Measurements from ENCODE around the gene KRTAP4-1. TPM values are rescaled to one million over a fixed set of nuclear protein-coding genes. Genes with fewer than 3 reads are reported as not detected.

KRTAP4-1 gene
- polyA plus RNA-seq, 1 donor (not counting 4 experiments of a cell fraction or from before 2014, with no cell fraction given): not detected

DNA sequence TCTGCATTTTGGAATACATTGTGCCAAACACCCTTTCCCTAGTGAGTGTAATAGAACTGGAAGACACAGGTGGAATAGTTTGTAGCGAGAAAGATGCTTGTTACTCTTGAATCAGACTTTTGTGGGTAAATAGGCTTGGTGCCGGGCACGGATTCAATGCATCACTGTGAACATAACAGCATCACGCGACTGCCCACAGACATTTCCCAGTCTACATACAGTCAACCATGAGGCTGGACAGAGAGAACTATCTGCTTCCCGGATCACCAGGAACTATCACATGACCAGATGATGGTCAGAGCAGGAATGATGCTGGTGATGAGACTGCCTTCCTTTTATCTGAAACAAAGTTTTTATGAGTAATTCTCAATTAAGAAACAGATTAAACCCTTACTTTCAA, 41.3 kb upstream of the KRTAP4-1 start:
- H3K9me3 ChIP-seq (ENCODE audit: control insufficient read depth, low read depth, low read length): no peaks in the 10 kb centered on the region
- no peaks in the 10 kb centered on the region for H3K9me1 ChIP-seq (ENCODE audit: control insufficient read depth, extremely low read depth, insufficient read depth, low read length)
- TF ChIP-seq, protein P1, sequence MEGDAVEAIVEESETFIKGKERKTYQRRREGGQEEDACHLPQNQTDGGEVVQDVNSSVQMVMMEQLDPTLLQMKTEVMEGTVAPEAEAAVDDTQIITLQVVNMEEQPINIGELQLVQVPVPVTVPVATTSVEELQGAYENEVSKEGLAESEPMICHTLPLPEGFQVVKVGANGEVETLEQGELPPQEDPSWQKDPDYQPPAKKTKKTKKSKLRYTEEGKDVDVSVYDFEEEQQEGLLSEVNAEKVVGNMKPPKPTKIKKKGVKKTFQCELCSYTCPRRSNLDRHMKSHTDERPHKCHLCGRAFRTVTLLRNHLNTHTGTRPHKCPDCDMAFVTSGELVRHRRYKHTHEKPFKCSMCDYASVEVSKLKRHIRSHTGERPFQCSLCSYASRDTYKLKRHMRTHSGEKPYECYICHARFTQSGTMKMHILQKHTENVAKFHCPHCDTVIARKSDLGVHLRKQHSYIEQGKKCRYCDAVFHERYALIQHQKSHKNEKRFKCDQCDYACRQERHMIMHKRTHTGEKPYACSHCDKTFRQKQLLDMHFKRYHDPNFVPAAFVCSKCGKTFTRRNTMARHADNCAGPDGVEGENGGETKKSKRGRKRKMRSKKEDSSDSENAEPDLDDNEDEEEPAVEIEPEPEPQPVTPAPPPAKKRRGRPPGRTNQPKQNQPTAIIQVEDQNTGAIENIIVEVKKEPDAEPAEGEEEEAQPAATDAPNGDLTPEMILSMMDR (optimal IDR thresholded peaks at IDR 0.05 in 1 of 3, IDR thresholded peaks at IDR 0.05 in 1 of 3, conservative IDR thresholded peaks at IDR 0.05 in 1 of 3; ENCODE audit: extremely low read depth in 1 of 3, insufficient read depth in 2 of 3, low read length in 3 of 3): no peak
- TF ChIP-seq EZH2 (IDR thresholded peaks at IDR 0.05; ENCODE audit: low read length): no peak
- no peak overlapping the region for H3K27ac ChIP-seq (ENCODE audit: control insufficient read depth, insufficient read depth, low read length)
- no peak overlapping the region for H2AFZ ChIP-seq (ENCODE audit: control insufficient read depth, low read length)
- H3K4me3 ChIP-seq (ENCODE audit: control insufficient read depth in 2 of 3, extremely low read depth in 1 of 3, insufficient read depth in 2 of 3, low read depth in 1 of 3, low read length in 3 of 3): no peak overlapping the region
- H3K9ac ChIP-seq (ENCODE audit: control insufficient read depth, extremely low read depth, insufficient read depth, low read length): no peak overlapping the region
- H3K36me3 ChIP-seq (ENCODE audit: control insufficient read depth in 2 of 2, extremely low read depth in 1 of 2, insufficient read depth in 2 of 2, low read length in 2 of 2): no peaks in the 10 kb centered on the region
- no peaks in the 10 kb centered on the region for H4K20me1 ChIP-seq (ENCODE audit: control insufficient read depth, extremely low read depth, insufficient read depth, low read length)
- DNase-seq (ENCODE audit: low read depth, low spot score): no peak
- H3K4me2 ChIP-seq (ENCODE audit: control insufficient read depth, extremely low read depth, insufficient read depth, low read depth, low read length): no peak overlapping the region
- dilution Hi-C loops (cut with MboI; ENCODE audit: extremely low pct_ligation_motif_present, low sequenced_read_pairs): no loop called here
- no peaks in the 10 kb centered on the region for H3K27me3 ChIP-seq (ENCODE audit: control insufficient read depth, extremely low read depth, insufficient read depth, low read length)
- H3K4me1 ChIP-seq (ENCODE audit: control insufficient read depth, extremely low read depth, insufficient read depth, low read length): no peaks in the 10 kb centered on the region
- no peaks in the 10 kb centered on the region for H3K79me2 ChIP-seq (ENCODE audit: control insufficient read depth, insufficient read depth, low read length)
- FAIRE-seq: no peak

DNA sequence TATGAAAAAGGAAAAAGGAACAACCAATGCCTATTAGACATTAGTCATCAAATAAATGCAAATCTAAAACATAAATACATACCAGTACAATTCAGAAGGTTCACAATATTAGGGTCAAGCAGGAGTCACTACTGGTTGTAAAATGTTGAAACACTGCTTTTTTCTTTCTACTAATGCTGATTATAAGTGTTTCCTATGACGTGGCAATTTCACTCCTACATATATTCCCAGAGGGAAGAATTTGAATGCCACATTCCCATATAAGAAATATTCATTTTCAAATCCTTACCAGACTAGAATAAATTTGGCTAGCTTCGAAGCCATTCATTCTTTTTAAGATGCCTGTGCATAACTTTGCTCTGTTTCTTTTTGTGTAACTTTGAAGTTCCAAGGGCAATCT, 39.1 kb upstream of the KRTAP4-1 start:
- H3K27ac ChIP-seq (ENCODE audit: control insufficient read depth, insufficient read depth, low read length): no peak overlapping the region
- H3K79me2 ChIP-seq (ENCODE audit: control insufficient read depth, insufficient read depth, low read length): no peaks in the 10 kb centered on the region
- no peak overlapping the region for H3K9ac ChIP-seq (ENCODE audit: control insufficient read depth, extremely low read depth, insufficient read depth, low read length)
- H3K4me2 ChIP-seq (ENCODE audit: control insufficient read depth, extremely low read depth, insufficient read depth, low read depth, low read length): no peak overlapping the region
- no peaks in the 10 kb centered on the region for H3K9me3 ChIP-seq (ENCODE audit: control insufficient read depth, low read depth, low read length)
- H3K27me3 ChIP-seq (ENCODE audit: control insufficient read depth, extremely low read depth, insufficient read depth, low read length): no peaks in the 10 kb centered on the region
- H3K4me3 ChIP-seq (ENCODE audit: control insufficient read depth in 2 of 3, extremely low read depth in 1 of 3, insufficient read depth in 2 of 3, low read depth in 1 of 3, low read length in 3 of 3): no peak overlapping the region
- no peaks in the 10 kb centered on the region for H3K36me3 ChIP-seq (ENCODE audit: control insufficient read depth in 2 of 2, extremely low read depth in 1 of 2, insufficient read depth in 2 of 2, low read length in 2 of 2)
- DNase-seq (ENCODE audit: low read depth, low spot score) (no peak), FAIRE-seq (no peak)
- no peak overlapping the region for H2AFZ ChIP-seq (ENCODE audit: control insufficient read depth, low read length)
- H3K4me1 ChIP-seq (ENCODE audit: control insufficient read depth, extremely low read depth, insufficient read depth, low read length): no peaks in the 10 kb centered on the region
- no peaks in the 10 kb centered on the region for H3K9me1 ChIP-seq (ENCODE audit: control insufficient read depth, extremely low read depth, insufficient read depth, low read length)
- H4K20me1 ChIP-seq (ENCODE audit: control insufficient read depth, extremely low read depth, insufficient read depth, low read length): no peaks in the 10 kb centered on the region
- dilution Hi-C loops (cut with MboI; ENCODE audit: extremely low pct_ligation_motif_present, low sequenced_read_pairs): no loop called here
- no peak for TF ChIP-seq EZH2 (IDR thresholded peaks at IDR 0.05; ENCODE audit: low read length)
- TF ChIP-seq, protein P1 (optimal IDR thresholded peaks at IDR 0.05 in 1 of 3, IDR thresholded peaks at IDR 0.05 in 1 of 3, conservative IDR thresholded peaks at IDR 0.05 in 1 of 3; ENCODE audit: extremely low read depth in 1 of 3, insufficient read depth in 2 of 3, low read length in 3 of 3): no peak

Data from keratinocyte (primary cell).